ENCODE measurements around the gene BICC1.
"Not testable (repeated sequence)": the region's sequence is repeated elsewhere in the genome, so short reads cannot be mapped to it uniquely, and the experiment has no call there.

BICC1 gene

GRCh38 chr10:58846856-58847255 is 334.2 kb downstream of the BICC1 start:
- DNase-seq = no peak

- no peak for DNase-seq
Measured at GRCh38 chr10:58851606-58852005, 338.9 kb downstream of the BICC1 start.

DNA sequence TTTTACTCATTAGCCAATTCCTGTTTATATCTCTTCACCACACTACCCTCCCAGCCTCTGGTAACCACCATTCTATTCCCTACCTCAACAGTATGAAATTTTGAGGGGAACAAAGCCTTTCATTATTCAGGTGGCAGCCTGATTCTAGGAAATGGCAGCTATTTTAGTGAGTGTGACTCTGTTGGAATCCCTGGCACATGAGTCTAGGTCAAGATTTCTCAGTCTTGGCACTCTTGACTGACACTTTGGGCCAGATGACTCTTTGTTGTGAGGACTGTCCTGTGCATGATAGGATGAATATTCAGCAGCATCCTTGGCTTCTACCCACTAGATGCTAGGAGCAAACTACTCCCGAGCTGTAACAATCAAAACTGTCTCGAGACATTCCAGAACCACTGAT is 341.0 kb downstream of the BICC1 start:
- no peak for DNase-seq

- DNase-seq = no peak
Measured at GRCh38 chr10:58854811-58855210, 342.1 kb downstream of the BICC1 start.

DNA sequence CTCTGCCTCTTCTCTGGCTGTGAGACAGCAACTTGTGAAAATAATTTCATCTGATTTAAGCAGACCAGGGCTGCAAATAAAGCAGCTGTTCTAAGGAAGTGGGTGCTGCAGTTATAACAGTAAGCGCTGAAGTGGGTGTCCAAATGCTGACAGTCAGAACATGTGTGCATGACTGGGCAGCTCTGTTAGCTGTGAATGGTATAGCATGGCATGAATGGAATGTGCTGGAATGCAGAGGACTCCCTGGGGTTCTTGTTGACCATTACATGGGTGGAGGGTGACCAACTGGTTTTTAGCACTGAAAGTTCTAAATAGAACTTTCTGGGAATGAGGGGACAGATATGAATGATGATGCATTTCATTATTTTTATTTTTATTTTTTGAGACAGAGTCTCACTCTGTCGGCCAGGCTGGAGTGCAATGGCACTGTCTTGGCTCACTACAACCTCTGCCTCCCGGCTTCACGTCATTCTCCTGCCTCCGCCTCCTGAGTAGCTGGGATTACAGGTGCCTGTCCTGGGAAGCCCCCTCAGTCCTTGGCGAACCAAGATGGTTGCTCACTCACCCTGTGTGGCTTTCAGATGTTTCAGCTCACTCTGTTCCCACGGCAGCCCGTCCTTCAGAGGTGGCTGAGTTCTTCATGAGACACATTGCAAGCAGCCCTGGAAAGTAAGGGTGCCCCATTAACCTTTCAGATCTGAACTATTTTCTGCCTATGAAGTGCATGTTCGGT is 344.0 kb downstream of the BICC1 start:
- DNase-seq = peak in 8 of 56 donors; percentile 1 to 33 (median 14)

- DNase-seq = no peak
Measured at GRCh38 chr10:58857251-58857805, 344.7 kb downstream of the BICC1 start.

DNA sequence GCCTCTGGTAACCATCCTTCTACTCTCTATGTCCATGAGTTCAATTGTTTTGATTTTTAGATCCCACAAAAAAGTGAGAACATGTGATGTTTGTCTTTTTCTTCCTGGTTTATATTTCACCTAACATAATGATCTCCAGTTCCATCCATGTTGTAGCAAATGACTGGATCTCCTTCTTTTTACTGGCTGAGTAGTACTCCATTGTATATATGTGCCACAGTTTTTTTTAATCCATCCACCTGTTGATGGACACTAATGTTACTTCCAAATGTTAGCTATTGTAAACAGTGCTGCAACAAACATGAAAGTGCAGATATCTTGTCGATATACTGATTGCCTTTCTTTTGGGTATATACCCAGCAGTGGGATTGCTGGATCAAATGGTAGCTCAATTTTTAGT is 345.5 kb downstream of the BICC1 start:
- DNase-seq = not testable (repeated sequence)

GRCh38 chr10:58859526-58859925 is 346.9 kb downstream of the BICC1 start:
- DNase-seq = no peak

- no peak for DNase-seq
Measured at GRCh38 chr10:58867683-58868082, 355.0 kb downstream of the BICC1 start.

- no peak for DNase-seq
Measured at GRCh38 chr10:58868736-58869435, 356.2 kb downstream of the BICC1 start.

GRCh38 chr10:58870070-58870469 is 357.4 kb downstream of the BICC1 start:
- no peak for DNase-seq

DNA sequence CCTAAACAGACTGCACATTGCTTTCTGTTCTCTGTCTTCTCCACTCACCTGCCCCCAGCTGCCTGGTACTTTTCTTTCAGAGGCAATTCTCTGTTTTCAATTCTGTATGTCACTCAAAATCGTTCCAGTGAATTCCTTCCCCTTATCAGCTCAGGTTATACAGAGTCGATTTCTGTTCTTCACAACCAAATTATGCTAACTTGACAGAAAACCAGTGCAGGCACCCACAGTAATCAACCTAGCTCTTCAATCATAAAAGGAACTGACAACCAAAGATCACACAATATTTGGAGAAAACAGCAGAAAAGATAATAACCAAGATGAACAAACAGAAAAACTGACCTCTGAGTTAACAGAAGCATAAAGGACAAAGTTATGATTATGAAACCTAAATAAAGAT is 360.5 kb downstream of the BICC1 start:
- no peak for DNase-seq

Data from amygdala (tissue), 56 donors.